ENCODE data around the gene SLC24A3.

SLC24A3 gene

GRCh38 chr20:19745106-19745505, 532.7 kb downstream of the SLC24A3 start:
- DNase-seq (ENCODE audit: extremely low read depth, low read depth): no peak
- no peak overlapping the region for H3K4me3 ChIP-seq (replicated peaks; ENCODE audit: low read depth, low read length)
- no peak for TF ChIP-seq CTCF (IDR thresholded peaks at IDR 0.05; ENCODE audit: low read depth, low read length, missing control alignments)

- TF ChIP-seq CTCF (IDR thresholded peaks at IDR 0.05; ENCODE audit: low read depth, low read length, missing control alignments): no peak
- DNase-seq (ENCODE audit: extremely low read depth, low read depth): no peak
- H3K4me3 ChIP-seq (replicated peaks; ENCODE audit: low read depth, low read length): no peak overlapping the region
Observed at GRCh38 chr20:19745584-19745983, 533.1 kb downstream of the SLC24A3 start.

- DNase-seq (ENCODE audit: extremely low read depth, low read depth): no peak
- H3K4me3 ChIP-seq (replicated peaks; ENCODE audit: low read depth, low read length): no peak overlapping the region
- no peak for TF ChIP-seq CTCF (IDR thresholded peaks at IDR 0.05; ENCODE audit: low read depth, low read length, missing control alignments)
Observed at GRCh38 chr20:19746396-19746795, 534.0 kb downstream of the SLC24A3 start.

GRCh38 chr20:19747903-19748302, 535.5 kb downstream of the SLC24A3 start:
- H3K4me3 ChIP-seq (replicated peaks; ENCODE audit: low read depth, low read length): no peak overlapping the region
- no peak for DNase-seq (ENCODE audit: extremely low read depth, low read depth)
- no peak for TF ChIP-seq CTCF (IDR thresholded peaks at IDR 0.05; ENCODE audit: low read depth, low read length, missing control alignments)

GRCh38 chr20:19748681-19749080, 536.2 kb downstream of the SLC24A3 start:
- DNase-seq (ENCODE audit: extremely low read depth, low read depth): no peak
- no peak for TF ChIP-seq CTCF (IDR thresholded peaks at IDR 0.05; ENCODE audit: low read depth, low read length, missing control alignments)

GRCh38 chr20:19749618-19750071, 537.2 kb downstream of the SLC24A3 start:
- H3K4me3 ChIP-seq (replicated peaks; ENCODE audit: low read depth, low read length): no peak overlapping the region
- no peak for TF ChIP-seq CTCF (IDR thresholded peaks at IDR 0.05; ENCODE audit: low read depth, low read length, missing control alignments)
- no peak for DNase-seq (ENCODE audit: extremely low read depth, low read depth)

More at GRCh38 chr20:19748681-19749080, 536.2 kb downstream of the SLC24A3 start:
- no peak overlapping the region for H3K4me3 ChIP-seq (replicated peaks; ENCODE audit: low read depth, low read length)

GRCh38 chr20:19750101-19750606, 537.7 kb downstream of the SLC24A3 start:
- H3K4me3 ChIP-seq (replicated peaks; ENCODE audit: low read depth, low read length): no peak overlapping the region
- no peak for DNase-seq (ENCODE audit: extremely low read depth, low read depth)
- TF ChIP-seq CTCF (IDR thresholded peaks at IDR 0.05; ENCODE audit: low read depth, low read length, missing control alignments): no peak
